ENCODE results near the gene PHACTR3.
A peak's percentile ranks its signal among the peaks of the same experiment; 100 is the strongest.
"Not testable (repeated sequence)": the region's sequence is repeated elsewhere in the genome, so short reads cannot be mapped to it uniquely, and the experiment has no call there.

The PHACTR3 gene

DNA sequence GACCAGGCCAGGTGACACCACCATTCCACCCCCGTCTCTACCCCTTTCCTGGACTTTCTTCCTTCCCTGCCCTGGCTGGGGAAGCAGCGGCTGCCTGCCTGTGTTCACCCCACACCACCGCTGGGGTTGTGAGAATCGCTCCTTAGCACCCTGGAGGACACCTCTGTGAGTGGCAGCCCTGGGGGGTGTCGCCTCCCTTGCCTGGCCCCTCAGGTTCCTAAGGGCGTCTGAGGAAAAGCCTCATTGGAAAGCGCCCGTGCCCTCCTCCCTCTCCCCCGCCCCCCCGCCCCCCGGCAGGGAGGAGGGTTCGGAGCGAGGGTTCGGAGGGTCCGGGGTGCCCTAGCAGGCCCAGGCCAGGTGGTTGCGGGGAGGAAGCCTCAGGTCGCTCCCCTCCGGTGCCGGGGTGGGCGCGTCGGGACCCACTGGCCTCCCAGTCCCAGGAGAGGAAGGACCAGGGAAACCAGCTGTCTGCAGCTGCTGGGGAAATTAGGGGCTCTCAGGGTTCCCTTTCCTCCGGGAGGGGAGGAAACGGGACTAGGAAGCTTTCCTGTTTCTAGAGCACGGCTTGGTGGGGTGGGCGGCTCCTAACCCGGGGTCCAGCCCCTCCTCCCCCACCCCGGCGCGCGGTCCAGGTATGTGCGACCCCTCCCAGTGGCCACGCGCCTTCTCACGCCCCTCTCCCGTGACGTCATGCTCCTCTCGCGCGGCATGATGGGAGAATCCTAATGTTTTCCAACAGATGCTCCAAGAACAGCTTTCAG, at the start of gene PHACTR3:
Gene PHACTR3, plus strand, starts transcription at position 760 of the 761 bp plus-strand sequence. CDS start 475 bp downstream, outside the sequence.
- DNase-seq = peak in 53 of 56 donors; percentile 16 to 89 (median 67)

DNA sequence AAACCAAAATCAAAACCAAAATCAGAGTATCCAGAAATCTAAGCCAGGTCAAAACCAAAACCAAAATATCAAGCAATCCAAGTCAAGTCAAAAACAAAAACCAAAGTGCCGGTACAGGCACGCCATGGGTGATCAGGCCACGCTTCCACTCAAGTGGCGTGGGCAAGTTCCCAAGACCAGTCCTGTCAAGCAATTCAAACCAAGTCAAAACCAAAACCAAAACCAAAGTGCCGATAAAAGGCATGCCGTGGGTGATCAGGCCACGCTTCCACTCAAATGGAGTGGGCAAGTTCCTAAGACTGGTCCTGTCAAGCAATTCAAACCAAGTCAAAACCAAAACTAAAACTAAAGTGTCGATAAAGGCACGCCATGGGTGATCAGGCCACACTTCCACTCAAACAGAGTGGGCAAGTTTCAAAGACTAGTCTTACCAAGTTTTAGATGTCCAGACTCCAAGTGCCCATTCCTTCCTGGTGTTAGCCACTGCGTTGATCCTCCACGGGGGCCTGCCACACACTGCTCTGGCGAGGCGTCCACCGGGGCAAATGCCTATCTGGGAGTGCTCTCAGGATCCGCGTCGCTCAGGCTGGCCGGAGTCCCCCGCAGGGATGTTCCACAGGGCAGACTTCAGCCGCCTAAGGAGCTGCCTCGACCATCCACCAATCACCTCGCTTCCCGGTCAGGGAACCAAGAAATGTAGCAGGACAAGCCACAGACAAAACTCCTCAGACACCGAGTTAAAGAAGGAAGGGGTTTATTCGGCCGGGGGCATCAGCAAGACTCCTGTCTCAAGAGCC, 46.4 kb upstream of the PHACTR3 start:
- not testable (repeated sequence) for DNase-seq

GRCh38 chr20:59559024-59559817, 45.1 kb upstream of the PHACTR3 start:
- DNase-seq = no peak

DNA sequence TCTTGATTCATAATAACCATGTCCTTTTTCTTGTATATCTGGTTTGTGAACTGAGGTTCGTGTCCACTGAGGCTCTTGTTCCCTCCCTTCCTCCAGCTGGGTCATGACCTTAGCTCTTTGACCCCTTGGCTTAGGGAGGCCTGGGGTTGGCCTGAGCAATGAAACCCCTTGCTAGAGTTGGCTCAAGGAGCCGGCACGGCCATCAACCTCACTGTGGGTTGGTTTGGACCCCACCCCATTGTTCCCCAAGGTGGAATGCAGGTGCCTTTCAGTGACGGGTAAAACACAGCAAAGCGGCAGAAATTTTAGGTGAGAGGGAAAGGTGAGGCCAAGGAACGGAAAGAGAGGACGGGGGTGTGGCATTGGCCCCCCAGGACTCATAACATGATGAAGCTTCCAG, 44.5 kb upstream of the PHACTR3 start:
- no peak for DNase-seq

DNA sequence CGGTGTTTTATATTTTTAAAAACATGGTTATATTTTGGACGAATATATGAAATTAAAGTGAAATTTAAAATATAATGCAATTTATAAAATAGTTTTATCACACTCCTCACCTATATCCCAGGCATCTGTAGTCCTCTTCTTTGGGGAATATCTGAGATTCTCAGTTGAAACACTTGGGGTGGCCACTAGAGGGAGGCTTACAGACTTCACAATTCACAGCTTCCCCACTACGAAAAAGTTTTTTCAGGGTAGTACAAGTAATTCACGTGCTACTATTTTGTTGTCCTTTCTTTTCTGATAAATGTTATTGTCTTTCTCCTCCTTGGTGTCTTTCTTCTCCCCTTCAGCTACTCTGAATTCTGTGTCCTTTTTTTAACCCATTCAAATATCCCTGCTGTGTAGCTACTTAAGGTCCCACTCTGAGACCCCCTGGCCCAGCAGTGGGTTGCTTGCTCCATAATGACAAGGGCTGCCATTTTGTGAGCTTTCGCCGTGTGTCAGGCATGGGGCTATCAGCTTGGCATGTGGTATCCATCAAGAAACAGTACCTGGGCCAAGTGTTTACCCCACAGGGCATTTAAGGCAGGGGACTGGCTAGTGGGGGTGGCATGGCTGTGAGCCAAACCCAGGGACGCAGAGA, 43.6 kb upstream of the PHACTR3 start:
- DNase-seq = peak in 1 of 56 donors; percentile 17

DNA sequence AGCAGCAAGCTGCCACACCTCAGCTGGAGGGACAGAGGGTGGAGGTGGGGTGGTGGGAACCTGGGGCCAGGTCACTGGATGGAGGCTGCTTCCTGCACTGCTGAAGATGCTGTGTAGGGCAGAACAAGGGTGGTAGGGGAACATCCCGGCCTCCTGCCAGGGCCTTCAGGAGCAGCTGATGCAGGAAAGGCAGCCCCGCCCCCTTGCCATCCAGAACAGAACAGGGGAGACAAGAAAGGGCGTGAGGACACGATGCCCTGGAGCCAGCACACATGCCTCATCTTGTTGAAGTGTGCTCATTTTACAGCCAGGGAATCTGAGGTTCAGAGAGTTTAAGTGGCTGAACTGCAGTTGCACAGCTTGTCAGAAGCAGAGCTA, 43.1 kb upstream of the PHACTR3 start:
- DNase-seq = no peak

DNA sequence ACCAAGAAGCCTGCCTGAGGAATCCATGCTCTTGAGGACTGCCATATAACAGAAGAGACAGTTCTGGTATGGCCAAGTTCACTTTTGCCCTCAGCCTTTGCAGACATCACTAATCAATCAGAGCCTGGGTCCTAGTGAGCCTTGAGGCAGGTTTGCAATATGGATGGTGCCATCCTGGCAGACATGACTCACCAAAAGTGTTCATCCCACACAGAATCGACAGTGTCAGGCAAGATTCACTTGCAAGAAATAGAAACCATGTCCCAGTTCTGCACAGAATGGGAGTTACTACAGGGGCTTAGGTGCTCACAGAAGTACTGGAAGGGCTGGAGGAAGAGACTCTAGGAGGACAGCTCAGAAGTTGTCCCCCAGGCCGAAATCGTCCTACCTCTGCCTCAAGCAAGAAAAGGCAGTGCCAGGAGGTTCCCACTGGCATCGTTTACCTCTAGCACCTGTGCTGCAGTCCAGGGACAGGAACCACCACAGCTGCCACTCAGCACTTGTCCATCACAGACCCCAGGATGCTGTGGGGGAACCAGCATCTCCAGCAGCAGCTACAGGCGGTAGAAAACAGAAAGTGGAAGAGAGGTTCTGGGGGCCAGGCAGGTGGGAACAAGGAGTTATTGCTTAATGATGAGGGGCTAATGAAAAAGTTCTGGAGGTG, 42.6 kb upstream of the PHACTR3 start:
- DNase-seq = peak in 5 of 56 donors; percentile 16 to 35 (median 27)

- no peak for DNase-seq
Measured at GRCh38 chr20:59564171-59564570, 40.2 kb upstream of the PHACTR3 start.

- DNase-seq = no peak
Measured at GRCh38 chr20:59564943-59565342, 39.4 kb upstream of the PHACTR3 start.

- no peak for DNase-seq
Measured at GRCh38 chr20:59565768-59566461, 38.4 kb upstream of the PHACTR3 start.

GRCh38 chr20:59566631-59567524, 37.5 kb upstream of the PHACTR3 start:
- DNase-seq = no peak

- no peak for DNase-seq
Measured at GRCh38 chr20:59567585-59568508, 36.5 kb upstream of the PHACTR3 start.

- no peak for DNase-seq
Measured at GRCh38 chr20:59568509-59569024, 35.8 kb upstream of the PHACTR3 start.

GRCh38 chr20:59569305-59569704, 35.0 kb upstream of the PHACTR3 start:
- no peak for DNase-seq

GRCh38 chr20:59571151-59571550, 33.2 kb upstream of the PHACTR3 start:
- no peak for DNase-seq

DNA sequence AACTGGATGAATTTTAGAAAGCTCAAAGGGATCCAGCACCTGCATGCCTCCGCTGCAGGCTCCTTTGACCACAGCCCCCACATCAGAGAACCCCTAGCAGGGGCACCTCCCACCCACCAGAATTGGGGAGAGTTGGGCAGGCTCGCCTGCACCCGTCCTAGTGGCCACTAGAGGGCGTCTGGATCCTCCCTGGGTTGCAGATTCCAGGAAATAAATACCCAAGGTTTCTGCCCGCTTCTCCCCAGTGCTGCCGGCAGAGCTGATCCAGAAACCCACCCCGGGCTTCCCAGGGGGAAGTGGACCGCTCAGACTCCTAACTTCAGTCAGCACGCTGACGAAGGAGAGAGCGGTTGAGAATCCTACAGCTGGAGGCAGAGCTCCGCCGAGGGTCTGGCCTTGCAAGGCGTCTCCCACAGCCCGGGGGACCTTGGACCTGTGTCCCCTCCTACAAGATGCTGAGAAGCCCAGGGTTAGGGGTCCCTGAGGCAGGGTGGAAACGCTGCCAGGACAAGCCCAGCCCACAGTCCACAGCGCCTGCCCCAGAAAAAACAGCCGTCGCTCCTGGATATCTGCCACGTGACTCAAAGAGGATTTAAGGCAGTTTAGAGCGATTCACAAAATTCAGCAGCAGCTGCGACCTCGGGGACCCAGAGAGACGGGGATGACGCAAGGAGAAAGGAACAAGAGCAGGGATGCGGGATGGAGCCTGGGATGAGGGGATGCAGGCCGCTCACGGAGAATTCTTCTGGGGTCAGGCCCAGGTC, 32.6 kb upstream of the PHACTR3 start:
- peak in 50 of 56 donors; percentile 16 to 87 (median 56) for DNase-seq

DNA sequence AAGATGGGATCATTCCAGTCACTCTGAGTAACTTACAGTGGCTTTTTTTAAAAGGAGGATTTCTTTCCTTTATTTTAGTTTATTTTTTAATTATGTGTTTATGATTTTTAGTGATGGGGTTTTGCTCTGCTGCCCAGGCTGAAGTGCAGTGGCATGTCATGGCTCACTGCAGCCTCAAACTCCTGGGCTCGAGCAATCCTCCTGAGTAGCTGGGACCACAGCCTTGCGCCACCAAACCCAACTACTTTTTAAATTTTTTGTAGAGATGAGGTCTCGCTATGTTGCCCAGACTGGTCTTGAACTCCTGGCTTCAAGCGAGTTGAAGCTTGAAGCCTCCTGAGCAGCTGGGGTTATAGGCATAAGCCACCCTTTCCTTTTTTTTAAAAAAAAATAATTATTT, 31.8 kb upstream of the PHACTR3 start:
- DNase-seq = no peak

Data from nucleus accumbens (tissue), 56 donors.